ENCODE data around the gene PSAT1.

- TF ChIP-seq, protein P1, sequence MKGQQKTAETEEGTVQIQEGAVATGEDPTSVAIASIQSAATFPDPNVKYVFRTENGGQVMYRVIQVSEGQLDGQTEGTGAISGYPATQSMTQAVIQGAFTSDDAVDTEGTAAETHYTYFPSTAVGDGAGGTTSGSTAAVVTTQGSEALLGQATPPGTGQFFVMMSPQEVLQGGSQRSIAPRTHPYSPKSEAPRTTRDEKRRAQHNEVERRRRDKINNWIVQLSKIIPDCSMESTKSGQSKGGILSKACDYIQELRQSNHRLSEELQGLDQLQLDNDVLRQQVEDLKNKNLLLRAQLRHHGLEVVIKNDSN (IDR thresholded peaks at IDR 0.05), result no peak
- no peak for TF ChIP-seq EGR1 (IDR thresholded peaks at IDR 0.05)
- TF ChIP-seq EP300 (IDR thresholded peaks at IDR 0.05; ENCODE audit: borderline replicate concordance), result no peak
- TF ChIP-seq FOXM1 (IDR thresholded peaks at IDR 0.05; ENCODE audit: borderline replicate concordance, low read depth), result no peak
- no peak for TF ChIP-seq CEBPB (IDR thresholded peaks at IDR 0.05)
- TF ChIP-seq YY1 (IDR thresholded peaks at IDR 0.05; ENCODE audit: low read depth), result no peak
- TF ChIP-seq NFIC (IDR thresholded peaks at IDR 0.05), result no peak
- no peak for TF ChIP-seq RAD21 (IDR thresholded peaks at IDR 0.05; ENCODE audit: low read depth)
These were observed 29.0 kb upstream of the PSAT1 start for GRCh38 chr9:78267889-78268288.

Data from Ishikawa (cell line).